Measurements from ENCODE around the gene C4orf50. TPM values are rescaled to one million over a fixed set of nuclear protein-coding genes. Genes with fewer than 3 reads are reported as not detected.

Gene C4orf50
- total RNA-seq, 1 experiment from 2014 or later: 0.17 TPM

- H3K79me2 ChIP-seq (ENCODE audit: insufficient read depth, low read length): no peaks in the 10 kb centered on the region
- H4K5ac ChIP-seq (ENCODE audit: insufficient read length, low read depth, low read length): no peak overlapping the region
- no peak overlapping the region for H3K56ac ChIP-seq (ENCODE audit: insufficient read length, low read depth, low read length)
- H3K27ac ChIP-seq (ENCODE audit: insufficient read length, low read depth, low read length): no peak overlapping the region
- Mint-ChIP-seq H3K36me3 (ENCODE audit: insufficient read depth in 1 of 3, low read depth in 3 of 3) (peaks cover 0 to 7% (median 5%) of the 10 kb centered on the region in 3 experiments; a peak in 4 of 7 replicates), H3K4me3 (no peak overlapping the region), H3K4me1 (peaks cover 1 to 9% of the 10 kb centered on the region in 2 experiments), H3K27ac (no peak overlapping the region), H3K27me3 (ENCODE audit: low read depth) (peaks cover 15% of the 10 kb centered on the region), H3K9me3 (peaks cover 0 to 3% of the 10 kb centered on the region in 2 experiments; a peak in 2 of 5 replicates)
- no peak overlapping the region for H4K91ac ChIP-seq (ENCODE audit: insufficient read length, low read depth, low read length)
- no peaks in the 10 kb centered on the region for H3K9me3 ChIP-seq (ENCODE audit: control insufficient read depth, low read depth, low read length)
- no peak overlapping the region for H3K4me2 ChIP-seq (ENCODE audit: insufficient read depth, insufficient read length, low read length)
- no peak overlapping the region for H2AFZ ChIP-seq (ENCODE audit: low read length)
- H3T11ph ChIP-seq (ENCODE audit: low read length): no peak overlapping the region
- H2BK12ac ChIP-seq (ENCODE audit: insufficient read length, low read depth, low read length): no peak overlapping the region
- H4K20me1 ChIP-seq (ENCODE audit: control insufficient read depth, insufficient read depth, insufficient read length): no peaks in the 10 kb centered on the region
- WGBS (ENCODE audit: extremely low coverage, insufficient read length, low lambda C conversion rate): no CpG with 5 or more reads among the region's 10 CpGs
- no peak for DNase-seq
- no peaks in the 10 kb centered on the region for H3K23me2 ChIP-seq (ENCODE audit: insufficient read length, low read depth, low read length, poor library complexity, severe bottlenecking)
- no peak overlapping the region for H4K8ac ChIP-seq (replicated peaks; ENCODE audit: insufficient read length, low read depth, low read length)
- no peak for TF ChIP-seq CTCF (conservative IDR thresholded peaks at IDR 0.05)
- H3K23ac ChIP-seq (ENCODE audit: insufficient read length, low read depth, low read length): no peak overlapping the region
- H2BK15ac ChIP-seq (ENCODE audit: low read depth, low read length): no peak overlapping the region
- H2BK120ac ChIP-seq (ENCODE audit: low read depth, low read length, poor library complexity, severe bottlenecking): no peak overlapping the region
- H3K4ac ChIP-seq (ENCODE audit: low read depth, low read length): no peak overlapping the region
- H3K18ac ChIP-seq (ENCODE audit: insufficient read length, low read depth, low read length): no peak overlapping the region
- no peak overlapping the region for H3K14ac ChIP-seq (ENCODE audit: insufficient read depth, low read length)
- no peaks in the 10 kb centered on the region for H3K27me3 ChIP-seq (ENCODE audit: insufficient read depth, low read length)
- no peak overlapping the region for H3K9ac ChIP-seq (ENCODE audit: extremely low read depth, insufficient read length, low read length)
- no peak overlapping the region for H2BK20ac ChIP-seq (ENCODE audit: low read depth, low read length, poor library complexity, severe bottlenecking)
- H3K79me1 ChIP-seq (ENCODE audit: insufficient read depth, low read depth, low read length, poor library complexity, severe bottlenecking): no peaks in the 10 kb centered on the region
- no peak overlapping the region for H2BK5ac ChIP-seq (ENCODE audit: insufficient read length, low read length)
- no peak overlapping the region for H2AK5ac ChIP-seq (ENCODE audit: insufficient read length, low read length)
- H3K4me1 ChIP-seq (ENCODE audit: insufficient read depth, low read length): no peaks in the 10 kb centered on the region
These were observed 47.8 kb upstream of the C4orf50 start for GRCh38 chr4:6065934-6066590.

All from H9 (cell line).